Renal cortical epithelial cell (primary cell): ENCODE results near the gene ACR. TPM values are rescaled to one million over a fixed set of nuclear protein-coding genes. Genes with fewer than 3 reads are reported as not detected.
A peak's percentile ranks its signal among the peaks of the same experiment; 100 is the strongest.

Experiments used
- DNase-seq: peaks from one replicate; pipeline ENCODE4 v3.0.0-alpha.2; 2011; ENCODE audit warnings: low read depth
- total RNA-seq: library from RNA; depleted of rRNA; stranded (reverse); fragments of >200 nt; gene quantifications from 2 replicates; pipeline ENCODE4 v1.2.3, GENCODE V29; 2014

Gene ACR
- not detected in 2 replicates for total RNA-seq

GRCh38 chr22:50737728-50738648 lies at the start of gene ACR:
Gene ACR (plus strand): TSS chr22:50738204. CDS start chr22:50738236, 32 bp downstream.
- DNase-seq, result no peak

- DNase-seq, result no peak
Measured at GRCh38 chr22:50688448-50688847, 49.6 kb upstream of the ACR start.

GRCh38 chr22:50691521-50691920 lies 46.5 kb upstream of the ACR start:
- DNase-seq, result peak; percentile 33

GRCh38 chr22:50693462-50693861 lies 44.5 kb upstream of the ACR start:
- no peak for DNase-seq

- DNase-seq, result peak; percentile 18
Measured at GRCh38 chr22:50694099-50694605, 43.9 kb upstream of the ACR start.

GRCh38 chr22:50694766-50695420 lies 43.1 kb upstream of the ACR start:
- DNase-seq, result no peak

GRCh38 chr22:50695421-50696250 lies 42.4 kb upstream of the ACR start:
- no peak for DNase-seq

GRCh38 chr22:50696251-50696798 lies 41.7 kb upstream of the ACR start:
- no peak for DNase-seq

- DNase-seq, result no peak
Measured at GRCh38 chr22:50696799-50697561, 41.0 kb upstream of the ACR start.

- DNase-seq, result no peak
Measured at GRCh38 chr22:50697667-50698506, 40.1 kb upstream of the ACR start.

GRCh38 chr22:50698546-50698945 lies 39.5 kb upstream of the ACR start:
- DNase-seq, result no peak

- no peak for DNase-seq
Measured at GRCh38 chr22:50699001-50699755, 38.8 kb upstream of the ACR start.

- no peak for DNase-seq
Measured at GRCh38 chr22:50699756-50700386, 38.1 kb upstream of the ACR start.

GRCh38 chr22:50700387-50701075 lies 37.5 kb upstream of the ACR start:
- peak; percentile 55 for DNase-seq

GRCh38 chr22:50701076-50701419 lies 37.0 kb upstream of the ACR start:
- DNase-seq, result no peak

GRCh38 chr22:50701428-50702154 lies 36.4 kb upstream of the ACR start:
- no peak for DNase-seq

- DNase-seq, result no peak
Measured at GRCh38 chr22:50702261-50702671, 35.7 kb upstream of the ACR start.
